Vagina (tissue), 2 donors: ENCODE measurements around the gene FBLN1. TPM values are rescaled to one million over a fixed set of nuclear protein-coding genes. Genes with fewer than 3 reads are reported as not detected.
A peak's percentile ranks its signal among the peaks of the same experiment; 100 is the strongest.

Experiments
- DNase-seq, 2 donors: peaks; one replicate each; pipeline ENCODE4 v3.0.0-alpha.2; 2017; ENCODE audit errors: extremely low spot score in 2 of 2
- H3K27ac ChIP-seq: fragments of 200-600 bp; sonication (generic); one replicate; pipeline ENCODE4 v1.5.1; 2019
- H3K27me3 ChIP-seq: fragments of 200-600 bp; sonication (generic); one replicate; pipeline ENCODE4 v1.5.1; 2019
- H3K36me3 ChIP-seq, 2 donors: fragments of 200-600 bp; sonication (generic); one replicate each; pipeline ENCODE4 v1.5.1; 2017 to 2019
- H3K4me1 ChIP-seq: fragments of 200-600 bp; sonication (generic); one replicate; pipeline ENCODE4 v1.5.1; 2019
- H3K4me3 ChIP-seq, 2 donors: fragments of 200-600 bp; sonication (generic); 1 replicate in 1 of 2; 2 replicates in 1 of 2; pipeline ENCODE4 v1.5.1; 2016 to 2019
- H3K9me3 ChIP-seq: fragments of 200-600 bp; sonication (generic); one replicate; pipeline ENCODE4 v1.5.1; 2019
- CTCF ChIP-seq, 3 experiments: fragments of 450-650 bp in 2 of 3; fragments of 200-600 bp in 1 of 3; sonication (generic) in 1 of 3; IDR thresholded peaks; one replicate each; pipeline ENCODE4 v1.5.1; 2017 to 2019; ENCODE audit warnings: antibody characterized with exemption in 3 of 3, mild to moderate bottlenecking in 2 of 3, moderate library complexity in 2 of 3
- POLR2A ChIP-seq, 2 donors: fragments of 450-650 bp; IDR thresholded peaks; one replicate each; pipeline ENCODE4 v1.6.1; 2017; ENCODE audit warnings: antibody characterized with exemption in 2 of 2, mild to moderate bottlenecking in 2 of 2, moderate library complexity in 2 of 2
- POLR2AphosphoS5 ChIP-seq, 2 donors: sonication (generic); formaldehyde crosslinking; IDR thresholded peaks; one replicate each; pipeline ENCODE4 v1.9.0; 2017; ENCODE audit warnings: antibody characterized with exemption in 2 of 2, mild to moderate bottlenecking in 2 of 2, low read depth in 1 of 2; ENCODE audit not compliant: insufficient read depth in 1 of 2
- intact Hi-C: fragments of 100-400 bp; cut with DNase I; formaldehyde crosslinking; loops from one replicate; pipeline ENCODE4 v1.15.1; 2023
- total RNA-seq: library from RNA; depleted of rRNA; stranded (reverse); fragments of >200 nt; gene quantifications from one replicate; pipeline ENCODE4 v1.2.3, GENCODE V29; 2016

FBLN1 gene
- total RNA-seq, 1 donor from 2014 or later, result 1,019 TPM

GRCh38 chr22:45516163-45516562, 13.5 kb downstream of the FBLN1 start:
- Histone ChIP-seq H3K36me3 (peaks cover 0 to 19% of the 10 kb centered on the region in 2 donors), H3K4me1 (peaks cover 72% of the 10 kb centered on the region)

GRCh38 chr22:45516923-45517675, 14.4 kb downstream of the FBLN1 start:
- Histone ChIP-seq H3K9me3 (no peaks in the 10 kb centered on the region), H3K27me3 (no peaks in the 10 kb centered on the region), H3K36me3 (peaks cover 0 to 19% of the 10 kb centered on the region in 2 donors), H3K4me1 (peaks cover 73% of the 10 kb centered on the region), H3K4me3 (no peak overlapping the region), H3K27ac (peak overlapping the region; percentile 92)
- intact Hi-C loops, result no loop called here
- TF ChIP-seq POLR2A (IDR thresholded peaks at IDR 0.05), result no peak
- TF ChIP-seq CTCF (IDR thresholded peaks at IDR 0.05), result no peak
- TF ChIP-seq POLR2AphosphoS5 (IDR thresholded peaks at IDR 0.05; ENCODE audit: insufficient read depth in 1 of 2, low read depth in 1 of 2), result no peak
- DNase-seq, result no peak

More at GRCh38 chr22:45516163-45516562, 13.5 kb downstream of the FBLN1 start:
- Histone ChIP-seq H3K9me3 (no peaks in the 10 kb centered on the region), H3K27me3 (no peaks in the 10 kb centered on the region), H3K4me3 (no peak overlapping the region), H3K27ac (peak overlapping the region; percentile 92)
- intact Hi-C loops, result no loop called here
- TF ChIP-seq CTCF (IDR thresholded peaks at IDR 0.05) (no peak), POLR2A (IDR thresholded peaks at IDR 0.05) (no peak), POLR2AphosphoS5 (IDR thresholded peaks at IDR 0.05; ENCODE audit: insufficient read depth in 1 of 2, low read depth in 1 of 2) (no peak)
- DNase-seq, result no peak

GRCh38 chr22:45518136-45518535, 15.5 kb downstream of the FBLN1 start:
- H3K36me3 ChIP-seq, result peaks cover 0 to 27% of the 10 kb centered on the region in 2 donors
- TF ChIP-seq POLR2A (IDR thresholded peaks at IDR 0.05), result no peak
- no peak for TF ChIP-seq CTCF (IDR thresholded peaks at IDR 0.05)
- TF ChIP-seq POLR2AphosphoS5 (IDR thresholded peaks at IDR 0.05; ENCODE audit: insufficient read depth in 1 of 2, low read depth in 1 of 2), result no peak
- no peaks in the 10 kb centered on the region for H3K27me3 ChIP-seq
- intact Hi-C loops, result no loop called here
- no peaks in the 10 kb centered on the region for H3K9me3 ChIP-seq
- no peak overlapping the region for H3K4me3 ChIP-seq
- no peak for DNase-seq
- H3K27ac ChIP-seq, result peak overlapping the region; percentile 92
- peaks cover 73% of the 10 kb centered on the region for H3K4me1 ChIP-seq

- TF ChIP-seq CTCF (IDR thresholded peaks at IDR 0.05) (no peak), POLR2A (IDR thresholded peaks at IDR 0.05) (no peak), POLR2AphosphoS5 (IDR thresholded peaks at IDR 0.05; ENCODE audit: insufficient read depth in 1 of 2, low read depth in 1 of 2) (no peak)
- Histone ChIP-seq H3K36me3 (peaks cover 0 to 27% of the 10 kb centered on the region in 2 donors), H3K27me3 (no peaks in the 10 kb centered on the region), H3K27ac (peak overlapping the region; percentile 92), H3K9me3 (no peaks in the 10 kb centered on the region), H3K4me1 (peaks cover 72% of the 10 kb centered on the region), H3K4me3 (no peak overlapping the region)
- intact Hi-C loops, result no loop called here
- no peak for DNase-seq
Measured at GRCh38 chr22:45518580-45518991, 15.9 kb downstream of the FBLN1 start.

GRCh38 chr22:45521178-45521577, 18.5 kb downstream of the FBLN1 start:
- H3K9me3 ChIP-seq, result no peaks in the 10 kb centered on the region
- peaks cover 0 to 36% of the 10 kb centered on the region in 2 donors for H3K36me3 ChIP-seq
- TF ChIP-seq POLR2A (IDR thresholded peaks at IDR 0.05) (no peak), POLR2AphosphoS5 (IDR thresholded peaks at IDR 0.05; ENCODE audit: insufficient read depth in 1 of 2, low read depth in 1 of 2) (no peak), CTCF (IDR thresholded peaks at IDR 0.05) (no peak)
- no peak overlapping the region for H3K4me3 ChIP-seq
- peak overlapping the region; percentile 73 for H3K27ac ChIP-seq
- DNase-seq, result no peak
- no peaks in the 10 kb centered on the region for H3K27me3 ChIP-seq
- intact Hi-C loops, result no loop called here
- peaks cover 71% of the 10 kb centered on the region for H3K4me1 ChIP-seq
